B cell (primary cell): Measurements from ENCODE around the gene ST6GALNAC3.

ENCODE experiments used
- CTCF ChIP-seq: fragments of 200-600 bp; IDR thresholded peaks from one replicate; pipeline ENCODE4 v1.8.0; 2022; ENCODE audit warnings: antibody characterized with exemption, mild to moderate bottlenecking
- EZH2 ChIP-seq: IDR thresholded peaks from 2 replicates; pipeline ENCODE4 v1.6.1; 2012; ENCODE audit warnings: borderline replicate concordance, low read depth, mild to moderate bottlenecking, moderate library complexity, low read length; ENCODE audit not compliant: insufficient read depth, poor library complexity, severe bottlenecking

GRCh38 chr1:76501586-76502219, 427.2 kb downstream of the ST6GALNAC3 start:
- TF ChIP-seq CTCF = no peak
- TF ChIP-seq EZH2 = no peak
